Left forelimb (tissue), 1 donor: ENCODE measurements around the gene AFAP1.
A peak's percentile ranks its signal among the peaks of the same experiment; 100 is the strongest.

Experiments
- DNase-seq: peaks from one replicate; pipeline ENCODE4 v3.0.0-alpha.2; 2018; ENCODE audit warnings: low spot score

AFAP1 gene

GRCh38 chr4:7915875-7916242 lies 23.8 kb downstream of the AFAP1 start:
- peak; percentile 20 for DNase-seq

- DNase-seq, result no peak
These were observed 26.8 kb downstream of the AFAP1 start for GRCh38 chr4:7912826-7913225.

- no peak for DNase-seq
These were observed 28.6 kb downstream of the AFAP1 start for GRCh38 chr4:7910952-7911578.

GRCh38 chr4:7910263-7910896 lies 29.3 kb downstream of the AFAP1 start:
- DNase-seq, result no peak

DNA sequence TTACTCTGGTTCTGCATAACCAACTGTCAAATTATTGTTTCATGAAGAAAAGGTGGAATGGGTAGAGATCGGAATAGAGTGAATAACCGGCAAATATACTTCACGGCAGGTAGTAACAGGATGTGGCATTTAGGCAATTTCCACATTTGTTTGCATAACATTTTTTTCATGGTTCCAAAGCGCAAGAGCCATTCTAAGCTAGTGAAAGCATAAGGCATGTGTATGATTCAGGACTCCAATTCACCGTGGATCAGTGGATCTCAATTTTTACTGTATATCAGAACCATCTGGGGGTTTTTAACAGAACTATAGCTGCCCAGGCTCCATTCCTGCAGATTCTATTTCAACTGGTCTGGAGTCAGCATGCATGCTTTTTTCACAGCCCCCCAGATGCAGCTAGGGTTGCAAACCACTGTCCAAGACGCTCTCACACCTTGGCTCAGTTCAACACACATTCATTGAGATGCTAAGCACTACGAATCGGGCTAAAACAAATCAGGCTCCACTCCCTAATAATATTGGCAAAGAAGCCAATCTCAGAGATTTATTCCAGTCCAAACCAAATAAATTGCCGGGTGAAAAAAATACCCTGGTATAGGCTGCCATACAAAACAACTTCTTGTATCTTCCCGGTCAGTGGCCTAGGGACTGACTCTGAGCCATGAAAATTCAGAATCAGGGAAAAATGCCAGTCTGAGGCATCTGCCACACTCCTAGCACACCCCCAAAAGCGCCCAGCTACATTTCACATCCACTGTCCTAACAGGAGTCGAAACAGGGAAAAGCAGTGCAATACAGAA lies 30.0 kb downstream of the AFAP1 start:
- no peak for DNase-seq

GRCh38 chr4:7908668-7909067 lies 31.0 kb downstream of the AFAP1 start:
- no peak for DNase-seq

- DNase-seq, result no peak
These were observed 32.5 kb downstream of the AFAP1 start for GRCh38 chr4:7907142-7907541.

GRCh38 chr4:7906171-7906701 lies 33.4 kb downstream of the AFAP1 start:
- peak; percentile 64 for DNase-seq

DNA sequence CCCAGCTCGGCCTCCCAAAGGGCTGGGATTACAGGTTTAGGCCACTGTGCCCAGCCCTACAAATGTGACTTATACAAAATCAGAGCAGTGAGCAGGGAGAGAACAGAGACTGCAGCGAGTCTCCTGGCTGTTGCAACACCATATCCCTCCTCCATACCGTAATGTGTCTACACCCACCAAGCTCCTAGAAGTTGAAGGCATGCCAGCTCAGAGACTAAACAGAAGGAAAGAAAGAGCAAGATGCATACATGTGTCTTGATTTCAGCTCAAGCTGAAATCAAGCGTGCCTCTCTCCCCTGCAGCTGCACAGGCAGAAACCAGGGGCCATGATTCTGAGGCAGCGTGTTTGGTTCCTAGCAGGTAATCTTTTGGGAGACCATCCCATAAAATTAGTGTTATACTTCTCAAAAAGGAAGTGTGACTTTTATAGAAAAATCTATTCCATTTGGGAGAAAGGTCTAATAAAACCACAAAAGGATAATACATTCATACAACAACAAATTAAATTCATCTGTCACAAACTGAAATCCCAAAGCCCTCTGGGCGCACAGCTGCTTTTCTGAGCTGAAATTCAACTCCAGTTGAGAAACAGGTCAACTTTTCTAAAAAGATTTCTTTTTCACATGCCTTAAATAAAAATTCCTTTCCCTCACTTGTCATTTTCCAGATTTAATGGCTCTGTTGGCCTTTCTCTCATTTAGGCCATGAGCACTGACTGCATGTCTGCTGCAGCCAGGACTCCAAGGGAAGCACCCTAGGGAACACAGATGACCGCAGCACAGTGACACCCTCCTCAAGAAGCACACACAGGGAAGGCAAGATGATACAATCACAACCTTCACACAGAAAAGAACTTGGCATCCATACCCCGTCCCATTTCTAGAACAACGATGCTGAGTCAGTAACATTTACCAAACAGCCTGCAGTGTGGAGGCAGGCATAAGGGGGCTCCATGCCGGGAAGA lies 34.4 kb downstream of the AFAP1 start:
- DNase-seq, result peak; percentile 73

DNA sequence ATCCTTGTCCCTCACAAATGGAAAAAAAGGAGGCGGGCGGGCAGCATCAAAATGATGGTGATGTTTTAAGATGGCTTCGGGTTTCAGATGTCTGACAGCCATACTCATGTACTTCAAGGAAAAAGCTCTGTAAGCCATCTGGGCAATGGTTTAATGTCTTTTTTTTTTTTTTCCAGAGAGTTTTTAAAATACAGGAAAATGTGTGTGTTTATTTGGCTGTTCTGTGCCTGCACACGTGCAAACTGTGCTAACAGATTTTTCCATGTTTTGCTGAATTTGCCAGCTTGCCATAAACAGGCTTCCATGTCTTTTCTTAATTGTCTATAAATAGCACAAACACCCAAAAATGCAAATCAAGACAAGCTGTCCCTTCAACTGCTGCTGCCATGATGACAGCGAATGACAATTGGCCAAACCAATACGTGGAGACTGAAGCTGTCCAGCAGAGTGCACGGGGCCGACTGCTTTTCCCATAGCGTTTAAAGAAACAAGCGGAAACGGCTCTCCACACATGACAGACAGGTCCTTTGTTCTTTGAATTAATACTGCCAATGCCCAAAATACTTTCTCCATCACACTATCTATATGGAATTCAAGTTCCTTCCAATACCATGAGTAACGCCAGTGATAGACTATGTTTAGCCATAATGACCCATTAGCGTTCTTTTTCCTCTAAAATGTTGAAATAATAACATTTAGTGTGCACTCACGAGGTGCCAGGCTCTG lies 35.7 kb downstream of the AFAP1 start:
- peak; percentile 69 for DNase-seq

DNA sequence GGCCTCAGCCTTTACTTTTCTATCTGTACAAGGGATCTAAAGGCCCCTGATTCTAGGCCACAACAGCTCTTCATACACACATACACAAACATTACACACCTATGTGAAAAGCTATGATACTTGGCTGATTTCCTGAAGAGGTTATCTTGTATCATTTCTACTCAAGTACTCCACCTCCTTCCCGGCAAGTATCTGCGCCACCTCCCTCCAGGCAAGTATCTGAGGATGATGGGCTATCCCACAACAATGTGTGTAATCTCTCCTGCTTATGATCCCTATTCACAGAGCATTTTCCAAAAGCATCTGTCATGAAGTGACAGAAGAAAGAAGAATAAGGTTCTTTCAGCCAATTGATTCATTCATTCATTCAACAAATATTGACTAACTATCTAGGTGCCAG lies 36.8 kb downstream of the AFAP1 start:
- no peak for DNase-seq

GRCh38 chr4:7902101-7902553 lies 37.5 kb downstream of the AFAP1 start:
- DNase-seq, result peak; percentile 31

- peak; percentile 57 for DNase-seq
These were observed 38.3 kb downstream of the AFAP1 start for GRCh38 chr4:7901311-7901885.

- DNase-seq, result peak; percentile 61
These were observed 39.2 kb downstream of the AFAP1 start for GRCh38 chr4:7900334-7900909.

- DNase-seq, result no peak
These were observed 40.3 kb downstream of the AFAP1 start for GRCh38 chr4:7899184-7899869.

DNA sequence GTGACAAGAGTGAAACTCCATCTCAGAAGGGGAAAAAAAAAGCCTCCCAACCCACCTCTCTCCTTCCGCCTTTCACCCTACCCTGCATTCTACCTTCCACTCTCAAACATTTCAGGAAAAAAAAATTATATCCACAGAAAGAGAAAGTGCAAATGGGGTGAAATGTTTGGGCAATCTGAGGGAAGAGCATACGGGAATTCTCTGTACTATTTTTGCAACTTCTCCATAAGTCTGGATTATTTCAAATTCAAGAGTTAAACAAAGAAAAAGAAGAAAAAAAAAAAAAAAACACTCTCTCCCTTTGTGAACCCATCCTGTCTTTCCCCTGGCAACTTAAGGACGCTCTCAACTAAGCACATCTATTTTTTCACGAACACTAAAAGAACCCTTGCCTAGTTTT lies 41.3 kb downstream of the AFAP1 start:
- no peak for DNase-seq

DNA sequence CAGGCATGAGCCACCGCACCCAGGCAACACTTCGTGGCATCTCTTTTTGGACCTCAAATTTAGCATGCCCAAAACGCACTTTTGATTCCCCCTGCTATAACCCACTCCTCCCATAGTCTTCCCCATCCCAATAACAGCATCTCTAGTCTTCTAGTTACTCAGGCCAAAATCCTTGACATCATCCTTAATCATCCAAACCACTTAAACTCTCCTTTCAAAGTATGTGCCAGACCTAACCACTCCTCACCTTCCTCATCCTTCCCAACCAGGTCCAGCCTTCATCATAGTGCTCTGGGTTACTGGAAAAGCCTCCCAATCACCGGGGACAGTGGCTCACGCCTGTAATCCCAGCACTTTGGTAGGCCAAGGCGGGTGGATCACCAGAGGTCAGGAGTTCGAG lies 41.9 kb downstream of the AFAP1 start:
- no peak for DNase-seq

- DNase-seq, result no peak
These were observed 44.9 kb downstream of the AFAP1 start for GRCh38 chr4:7894677-7895181.

- DNase-seq, result no peak
These were observed 45.5 kb downstream of the AFAP1 start for GRCh38 chr4:7894098-7894676.
